GM18868 (cell line): Measurements from ENCODE around the gene LIMA1.
"Not testable (repeated sequence)": the region's sequence is repeated elsewhere in the genome, so short reads cannot be mapped to it uniquely, and the experiment has no call there.

Experiments
- ATAC-seq: cut with Tn5 transposase; IDR thresholded peaks from one replicate; pipeline ENCODE4 v1.9.1; 2021; ENCODE audit warnings: mild to moderate bottlenecking, moderate library complexity; ENCODE audit not compliant: unreplicated experiment

LIMA1 gene

GRCh38 chr12:50148011-50148410 lies 135.3 kb downstream of the LIMA1 start:
- ATAC-seq = not testable (repeated sequence)

- ATAC-seq = no peak
Observed at GRCh38 chr12:50147281-50147680, 136.0 kb downstream of the LIMA1 start.

- ATAC-seq = no peak
Observed at GRCh38 chr12:50145439-50145838, 137.9 kb downstream of the LIMA1 start.

DNA sequence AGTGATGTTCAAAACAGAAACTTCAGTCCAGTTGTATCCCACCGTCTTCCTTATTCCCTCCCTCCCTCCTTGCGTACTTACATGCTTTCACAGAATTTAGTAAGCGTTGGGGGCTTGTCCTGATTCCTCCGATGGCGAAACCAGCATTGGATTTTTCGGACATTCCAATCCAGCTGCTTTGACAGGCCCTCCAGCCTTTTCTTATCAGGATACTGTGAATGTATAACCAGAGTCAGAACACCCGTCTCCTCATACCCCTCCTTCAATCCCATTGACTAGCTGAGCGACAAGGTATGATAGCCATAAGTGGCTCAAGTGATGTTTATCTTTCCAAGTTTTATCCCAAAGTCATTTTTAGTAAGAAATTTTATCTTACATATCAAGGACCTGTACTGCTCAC lies 140.3 kb downstream of the LIMA1 start:
- no peak for ATAC-seq

GRCh38 chr12:50132505-50133135 lies 150.7 kb downstream of the LIMA1 start:
- no peak for ATAC-seq

- ATAC-seq = no peak
Observed at GRCh38 chr12:50129290-50129689, 154.0 kb downstream of the LIMA1 start.

- ATAC-seq = no peak
Observed at GRCh38 chr12:50127546-50127945, 155.8 kb downstream of the LIMA1 start.
